Measurements from ENCODE around the gene OTOGL.

OTOGL gene

GRCh38 chr12:80353254-80353653 lies 253.9 kb downstream of the OTOGL start:
- H3K9me3 ChIP-seq (ENCODE audit: control insufficient read depth, insufficient read depth, low read depth, low read length) = no peaks in the 10 kb centered on the region
- no peaks in the 10 kb centered on the region for H3K4me1 ChIP-seq (ENCODE audit: control insufficient read depth, insufficient read depth, low read length)
- no peak overlapping the region for H3K27ac ChIP-seq (ENCODE audit: extremely low read depth, low read depth, low read length)
- TF ChIP-seq ZBTB10 (tag by site-specific recombination; IDR thresholded peaks at IDR 0.05) (no peak), ZNF776 (tag by site-specific recombination; IDR thresholded peaks at IDR 0.05; ENCODE audit: borderline replicate concordance) (no peak), ZNF600 (tag by site-specific recombination; IDR thresholded peaks at IDR 0.05) (no peak), PRDM1 (tag by site-specific recombination; IDR thresholded peaks at IDR 0.05) (no peak), TCF7L2 (IDR thresholded peaks at IDR 0.05; ENCODE audit: borderline replicate concordance, low read depth, low read length) (no peak)
- TF ChIP-seq, protein P1, sequence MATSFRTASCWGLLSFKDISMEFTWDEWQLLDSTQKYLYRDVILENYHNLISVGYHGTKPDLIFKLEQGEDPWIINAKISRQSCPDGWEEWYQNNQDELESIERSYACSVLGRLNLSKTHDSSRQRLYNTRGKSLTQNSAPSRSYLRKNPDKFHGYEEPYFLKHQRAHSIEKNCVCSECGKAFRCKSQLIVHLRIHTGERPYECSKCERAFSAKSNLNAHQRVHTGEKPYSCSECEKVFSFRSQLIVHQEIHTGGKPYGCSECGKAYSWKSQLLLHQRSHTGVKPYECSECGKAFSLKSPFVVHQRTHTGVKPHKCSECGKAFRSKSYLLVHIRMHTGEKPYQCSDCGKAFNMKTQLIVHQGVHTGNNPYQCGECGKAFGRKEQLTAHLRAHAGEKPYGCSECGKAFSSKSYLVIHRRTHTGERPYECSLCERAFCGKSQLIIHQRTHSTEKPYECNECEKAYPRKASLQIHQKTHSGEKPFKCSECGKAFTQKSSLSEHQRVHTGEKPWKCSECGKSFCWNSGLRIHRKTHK (tag by site-specific recombination; IDR thresholded peaks at IDR 0.05) = no peak
- H3K4me3 ChIP-seq (ENCODE audit: low read depth, low read length) = no peak overlapping the region
- ChIA-PET POLR2A (no interaction called here), CTCF (no interaction called here)
- H3K36me3 ChIP-seq (ENCODE audit: control insufficient read depth in 2 of 2, insufficient read depth in 1 of 2, low read length in 2 of 2) = no peaks in the 10 kb centered on the region

- Histone ChIP-seq H3K9me3 (ENCODE audit: control insufficient read depth, insufficient read depth, low read depth, low read length) (no peaks in the 10 kb centered on the region), H3K4me3 (ENCODE audit: low read depth, low read length) (no peak overlapping the region), H3K36me3 (ENCODE audit: control insufficient read depth in 2 of 2, insufficient read depth in 1 of 2, low read length in 2 of 2) (no peaks in the 10 kb centered on the region), H3K27ac (ENCODE audit: extremely low read depth, low read depth, low read length) (no peak overlapping the region), H3K4me1 (ENCODE audit: control insufficient read depth, insufficient read depth, low read length) (no peaks in the 10 kb centered on the region)
- ChIA-PET POLR2A (no interaction called here), CTCF (interaction anchor here (0.5 kb wide), 1 partner anchor 164 kb away, joined by 3 read pairs; no protein-coding TSS in a partner anchor)
- TF ChIP-seq ZNF510 (tag by site-specific recombination; IDR thresholded peaks at IDR 0.05; ENCODE audit: insufficient replicate concordance) (no peak), ZNF529 (tag by site-specific recombination; IDR thresholded peaks at IDR 0.05; ENCODE audit: insufficient replicate concordance) (no peak), ZIC2 (tag by site-specific recombination; IDR thresholded peaks at IDR 0.05) (no peak), ZBTB20 (tag by site-specific recombination; IDR thresholded peaks at IDR 0.05) (no peak)
- TF ChIP-seq, protein P2, sequence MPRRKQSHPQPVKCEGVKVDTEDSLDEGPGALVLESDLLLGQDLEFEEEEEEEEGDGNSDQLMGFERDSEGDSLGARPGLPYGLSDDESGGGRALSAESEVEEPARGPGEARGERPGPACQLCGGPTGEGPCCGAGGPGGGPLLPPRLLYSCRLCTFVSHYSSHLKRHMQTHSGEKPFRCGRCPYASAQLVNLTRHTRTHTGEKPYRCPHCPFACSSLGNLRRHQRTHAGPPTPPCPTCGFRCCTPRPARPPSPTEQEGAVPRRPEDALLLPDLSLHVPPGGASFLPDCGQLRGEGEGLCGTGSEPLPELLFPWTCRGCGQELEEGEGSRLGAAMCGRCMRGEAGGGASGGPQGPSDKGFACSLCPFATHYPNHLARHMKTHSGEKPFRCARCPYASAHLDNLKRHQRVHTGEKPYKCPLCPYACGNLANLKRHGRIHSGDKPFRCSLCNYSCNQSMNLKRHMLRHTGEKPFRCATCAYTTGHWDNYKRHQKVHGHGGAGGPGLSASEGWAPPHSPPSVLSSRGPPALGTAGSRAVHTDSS (tag by site-specific recombination; IDR thresholded peaks at IDR 0.05) = no peak
- TF ChIP-seq, protein P3, sequence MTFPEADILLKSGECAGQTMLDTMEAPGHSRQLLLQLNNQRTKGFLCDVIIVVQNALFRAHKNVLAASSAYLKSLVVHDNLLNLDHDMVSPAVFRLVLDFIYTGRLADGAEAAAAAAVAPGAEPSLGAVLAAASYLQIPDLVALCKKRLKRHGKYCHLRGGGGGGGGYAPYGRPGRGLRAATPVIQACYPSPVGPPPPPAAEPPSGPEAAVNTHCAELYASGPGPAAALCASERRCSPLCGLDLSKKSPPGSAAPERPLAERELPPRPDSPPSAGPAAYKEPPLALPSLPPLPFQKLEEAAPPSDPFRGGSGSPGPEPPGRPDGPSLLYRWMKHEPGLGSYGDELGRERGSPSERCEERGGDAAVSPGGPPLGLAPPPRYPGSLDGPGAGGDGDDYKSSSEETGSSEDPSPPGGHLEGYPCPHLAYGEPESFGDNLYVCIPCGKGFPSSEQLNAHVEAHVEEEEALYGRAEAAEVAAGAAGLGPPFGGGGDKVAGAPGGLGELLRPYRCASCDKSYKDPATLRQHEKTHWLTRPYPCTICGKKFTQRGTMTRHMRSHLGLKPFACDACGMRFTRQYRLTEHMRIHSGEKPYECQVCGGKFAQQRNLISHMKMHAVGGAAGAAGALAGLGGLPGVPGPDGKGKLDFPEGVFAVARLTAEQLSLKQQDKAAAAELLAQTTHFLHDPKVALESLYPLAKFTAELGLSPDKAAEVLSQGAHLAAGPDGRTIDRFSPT (tag by site-specific recombination; IDR thresholded peaks at IDR 0.05) = no peak
Measured at GRCh38 chr12:80356097-80356496, 256.8 kb downstream of the OTOGL start.

- H3K9me3 ChIP-seq (ENCODE audit: control insufficient read depth, insufficient read depth, low read depth, low read length) = no peaks in the 10 kb centered on the region
- ChIA-PET CTCF (no interaction called here), POLR2A (no interaction called here)
- no peaks in the 10 kb centered on the region for H3K36me3 ChIP-seq (ENCODE audit: control insufficient read depth in 2 of 2, insufficient read depth in 1 of 2, low read length in 2 of 2)
- no peak overlapping the region for H3K27ac ChIP-seq (ENCODE audit: extremely low read depth, low read depth, low read length)
- H3K4me3 ChIP-seq (ENCODE audit: low read depth, low read length) = no peak overlapping the region
- no peaks in the 10 kb centered on the region for H3K4me1 ChIP-seq (ENCODE audit: control insufficient read depth, insufficient read depth, low read length)
- no peak for TF ChIP-seq ZBTB7A (tag by site-specific recombination; IDR thresholded peaks at IDR 0.05; ENCODE audit: low read depth)
- no peak for TF ChIP-seq ZNF768 (tag by site-specific recombination; IDR thresholded peaks at IDR 0.05)
- TF ChIP-seq ZNF530 (tag by site-specific recombination; IDR thresholded peaks at IDR 0.05; ENCODE audit: low read depth) = no peak
Measured at GRCh38 chr12:80359703-80360102, 260.4 kb downstream of the OTOGL start.
